Stimulated activated CD8-positive, alpha-beta memory T cell treated with anti-CD3 and anti-CD28 coated beads, Interleukin-4, amount 100 ng/mL, for 4 hours (primary cell): ENCODE measurements around the gene DRC1.
"Not testable (repeated sequence)": the region's sequence is repeated elsewhere in the genome, so short reads cannot be mapped to it uniquely, and the experiment has no call there.

Source experiments
- DNase-seq, 2 donors: peaks; one replicate each; pipeline ENCODE4 v3.0.0-alpha.2; 2020; ENCODE audit warnings: low read depth in 2 of 2, low spot score in 1 of 2

DRC1 gene

GRCh38 chr2:26401739-26402541, at the start of gene DRC1:
Gene DRC1, plus strand, starts transcription at chr2:26401920. Its CDS starts 70 bp downstream, at chr2:26401990.
- DNase-seq: no peak

- DNase-seq: no peak
Observed at GRCh38 chr2:26352892-26353291, 48.8 kb upstream of the DRC1 start.

GRCh38 chr2:26354469-26354868, 47.3 kb upstream of the DRC1 start:
- DNase-seq: not testable (repeated sequence)

- DNase-seq: no peak
Observed at GRCh38 chr2:26355038-26355995, 46.4 kb upstream of the DRC1 start.

- DNase-seq: no peak
Observed at GRCh38 chr2:26356111-26356510, 45.6 kb upstream of the DRC1 start.

GRCh38 chr2:26356771-26357170, 44.9 kb upstream of the DRC1 start:
- DNase-seq: no peak

- no peak for DNase-seq
Observed at GRCh38 chr2:26359886-26360473, 41.7 kb upstream of the DRC1 start.

GRCh38 chr2:26363323-26363722, 38.4 kb upstream of the DRC1 start:
- DNase-seq: no peak

- no peak for DNase-seq
Observed at GRCh38 chr2:26363958-26364357, 37.8 kb upstream of the DRC1 start.

GRCh38 chr2:26364669-26365068, 37.1 kb upstream of the DRC1 start:
- DNase-seq: no peak

- no peak for DNase-seq
Observed at GRCh38 chr2:26366957-26367356, 34.8 kb upstream of the DRC1 start.

GRCh38 chr2:26369664-26370063, 32.1 kb upstream of the DRC1 start:
- not testable (repeated sequence) for DNase-seq

GRCh38 chr2:26370909-26371308, 30.8 kb upstream of the DRC1 start:
- not testable (repeated sequence) for DNase-seq

- DNase-seq: no peak
Observed at GRCh38 chr2:26376799-26377198, 24.9 kb upstream of the DRC1 start.

- no peak for DNase-seq
Observed at GRCh38 chr2:26380281-26380680, 21.4 kb upstream of the DRC1 start.

- no peak for DNase-seq
Observed at GRCh38 chr2:26382564-26382963, 19.2 kb upstream of the DRC1 start.

- no peak for DNase-seq
Observed at GRCh38 chr2:26384183-26384582, 17.5 kb upstream of the DRC1 start.

GRCh38 chr2:26384597-26384996, 17.1 kb upstream of the DRC1 start:
- no peak for DNase-seq

- DNase-seq: no peak
Observed at GRCh38 chr2:26387189-26387588, 14.5 kb upstream of the DRC1 start.

GRCh38 chr2:26394694-26395093, 7.0 kb upstream of the DRC1 start:
- no peak for DNase-seq

GRCh38 chr2:26395394-26395793, 6.3 kb upstream of the DRC1 start:
- no peak for DNase-seq
